GM12892 (cell line): ENCODE data around the gene CCDC121.

ENCODE experiments used
- POLR2A ChIP-seq: IDR thresholded peaks from 2 replicates; pipeline ENCODE4 v1.6.1; 2011; ENCODE audit warnings: low read depth, low read length, control low read depth
- POLR2AphosphoS5 ChIP-seq: IDR thresholded peaks from 2 replicates; pipeline ENCODE4 v1.6.1; 2011; ENCODE audit warnings: low read depth, low read length, control low read depth
- TAF1 ChIP-seq: IDR thresholded peaks from 2 replicates; pipeline ENCODE4 v1.6.1; 2011; ENCODE audit warnings: low read depth, mild to moderate bottlenecking, control low read depth, low read length, borderline replicate concordance

GRCh38 chr2:27647289-27647688 lies 18.5 kb upstream of the CCDC121 start:
- TF ChIP-seq POLR2AphosphoS5, result no peak
- TF ChIP-seq POLR2A, result no peak
- TF ChIP-seq TAF1, result no peak
